ENCODE results near the gene RAB35.

GRCh38 chr12:120164293-120164692 is 47.7 kb upstream of the RAB35 start:
- TF ChIP-seq CTCF (IDR thresholded peaks at IDR 0.05; ENCODE audit: low read length) (no peak), EZH2 (IDR thresholded peaks at IDR 0.05; ENCODE audit: borderline replicate concordance, low read length) (no peak)

Measured in OCI-LY1 (cell line).